Measurements from ENCODE around the gene ANKRD35.

ANKRD35 gene

GRCh38 chr1:145884675-145885074 lies 991 bp downstream of the ANKRD35 start:
- H3K9ac ChIP-seq (ENCODE audit: insufficient read length, low read depth) = no peak overlapping the region
- H3K4me1 ChIP-seq (ENCODE audit: insufficient read depth, insufficient read length) = peaks cover 6% of the 10 kb centered on the region
- no peaks in the 10 kb centered on the region for H3K36me3 ChIP-seq (ENCODE audit: insufficient read depth, insufficient read length, low read length)
- peaks cover 26% of the 10 kb centered on the region for H3K27me3 ChIP-seq (ENCODE audit: insufficient read depth, insufficient read length)
- TF ChIP-seq ZNF274 (IDR thresholded peaks at IDR 0.05; ENCODE audit: low read depth, low read length) (no peak), SUZ12 (IDR thresholded peaks at IDR 0.05; ENCODE audit: extremely low read depth, insufficient read depth, insufficient read length) (no peak), YY1 (IDR thresholded peaks at IDR 0.05; ENCODE audit: insufficient read depth, insufficient read length) (no peak)
- DNase-seq (ENCODE audit: low read depth, low spot score) = no peak
- H3K9me3 ChIP-seq (ENCODE audit: insufficient read depth, low read length) = no peaks in the 10 kb centered on the region
- no peak overlapping the region for H3K4me3 ChIP-seq (ENCODE audit: insufficient read length, low read depth)

- no peak for DNase-seq (ENCODE audit: low read depth, low spot score)
- no peaks in the 10 kb centered on the region for H3K9me3 ChIP-seq (ENCODE audit: insufficient read depth, low read length)
- H3K4me1 ChIP-seq (ENCODE audit: insufficient read depth, insufficient read length) = peaks cover 14% of the 10 kb centered on the region
- H3K36me3 ChIP-seq (ENCODE audit: insufficient read depth, insufficient read length, low read length) = no peaks in the 10 kb centered on the region
- H3K9ac ChIP-seq (ENCODE audit: insufficient read length, low read depth) = peak overlapping the region; percentile 14
- H3K27me3 ChIP-seq (ENCODE audit: insufficient read depth, insufficient read length) = peaks cover 17% of the 10 kb centered on the region
- no peak overlapping the region for H3K4me3 ChIP-seq (ENCODE audit: insufficient read length, low read depth)
- TF ChIP-seq ZNF274 (IDR thresholded peaks at IDR 0.05; ENCODE audit: low read depth, low read length) (no peak), SUZ12 (IDR thresholded peaks at IDR 0.05; ENCODE audit: extremely low read depth, insufficient read depth, insufficient read length) (no peak), YY1 (IDR thresholded peaks at IDR 0.05; ENCODE audit: insufficient read depth, insufficient read length) (no peak)
These were observed 5.9 kb downstream of the ANKRD35 start for GRCh38 chr1:145879775-145880174.

GRCh38 chr1:145878724-145879123 lies 6.9 kb downstream of the ANKRD35 start:
- H3K36me3 ChIP-seq (ENCODE audit: insufficient read depth, insufficient read length, low read length) = no peaks in the 10 kb centered on the region
- H3K4me3 ChIP-seq (ENCODE audit: insufficient read length, low read depth) = no peak overlapping the region
- TF ChIP-seq YY1 (IDR thresholded peaks at IDR 0.05; ENCODE audit: insufficient read depth, insufficient read length) (no peak), SUZ12 (IDR thresholded peaks at IDR 0.05; ENCODE audit: extremely low read depth, insufficient read depth, insufficient read length) (no peak), ZNF274 (IDR thresholded peaks at IDR 0.05; ENCODE audit: low read depth, low read length) (no peak)
- peaks cover 6% of the 10 kb centered on the region for H3K27me3 ChIP-seq (ENCODE audit: insufficient read depth, insufficient read length)
- H3K9me3 ChIP-seq (ENCODE audit: insufficient read depth, low read length) = no peaks in the 10 kb centered on the region
- no peak for DNase-seq (ENCODE audit: low read depth, low spot score)
- no peak overlapping the region for H3K9ac ChIP-seq (ENCODE audit: insufficient read length, low read depth)
- H3K4me1 ChIP-seq (ENCODE audit: insufficient read depth, insufficient read length) = peaks cover 14% of the 10 kb centered on the region

- Histone ChIP-seq H3K27me3 (ENCODE audit: insufficient read depth, insufficient read length) (peaks cover 5% of the 10 kb centered on the region), H3K4me3 (ENCODE audit: insufficient read length, low read depth) (no peak overlapping the region), H3K9ac (ENCODE audit: insufficient read length, low read depth) (no peak overlapping the region), H3K9me3 (ENCODE audit: insufficient read depth, low read length) (no peaks in the 10 kb centered on the region), H3K36me3 (ENCODE audit: insufficient read depth, insufficient read length, low read length) (no peaks in the 10 kb centered on the region), H3K4me1 (ENCODE audit: insufficient read depth, insufficient read length) (peaks cover 16% of the 10 kb centered on the region)
- no peak for DNase-seq (ENCODE audit: low read depth, low spot score)
- TF ChIP-seq YY1 (IDR thresholded peaks at IDR 0.05; ENCODE audit: insufficient read depth, insufficient read length) (no peak), SUZ12 (IDR thresholded peaks at IDR 0.05; ENCODE audit: extremely low read depth, insufficient read depth, insufficient read length) (no peak), ZNF274 (IDR thresholded peaks at IDR 0.05; ENCODE audit: low read depth, low read length) (no peak)
These were observed 7.7 kb downstream of the ANKRD35 start for GRCh38 chr1:145877923-145878486.

GRCh38 chr1:145874646-145875045 lies 11.0 kb downstream of the ANKRD35 start:
- H3K9me3 ChIP-seq (ENCODE audit: insufficient read depth, low read length) = no peaks in the 10 kb centered on the region
- peaks cover 5% of the 10 kb centered on the region for H3K27me3 ChIP-seq (ENCODE audit: insufficient read depth, insufficient read length)
- DNase-seq (ENCODE audit: low read depth, low spot score) = no peak
- no peak overlapping the region for H3K9ac ChIP-seq (ENCODE audit: insufficient read length, low read depth)
- no peak overlapping the region for H3K4me3 ChIP-seq (ENCODE audit: insufficient read length, low read depth)
- TF ChIP-seq YY1 (IDR thresholded peaks at IDR 0.05; ENCODE audit: insufficient read depth, insufficient read length) (no peak), ZNF274 (IDR thresholded peaks at IDR 0.05; ENCODE audit: low read depth, low read length) (no peak), SUZ12 (IDR thresholded peaks at IDR 0.05; ENCODE audit: extremely low read depth, insufficient read depth, insufficient read length) (no peak)
- H3K4me1 ChIP-seq (ENCODE audit: insufficient read depth, insufficient read length) = peaks cover 17% of the 10 kb centered on the region
- H3K36me3 ChIP-seq (ENCODE audit: insufficient read depth, insufficient read length, low read length) = no peaks in the 10 kb centered on the region

- Histone ChIP-seq H3K9ac (ENCODE audit: insufficient read length, low read depth) (no peak overlapping the region), H3K9me3 (ENCODE audit: insufficient read depth, low read length) (no peaks in the 10 kb centered on the region), H3K27me3 (ENCODE audit: insufficient read depth, insufficient read length) (peaks cover 5% of the 10 kb centered on the region), H3K4me3 (ENCODE audit: insufficient read length, low read depth) (no peak overlapping the region), H3K36me3 (ENCODE audit: insufficient read depth, insufficient read length, low read length) (no peaks in the 10 kb centered on the region), H3K4me1 (ENCODE audit: insufficient read depth, insufficient read length) (peaks cover 3% of the 10 kb centered on the region)
- DNase-seq (ENCODE audit: low read depth, low spot score) = no peak
- no peak for TF ChIP-seq ZNF274 (IDR thresholded peaks at IDR 0.05; ENCODE audit: low read depth, low read length)
- no peak for TF ChIP-seq YY1 (IDR thresholded peaks at IDR 0.05; ENCODE audit: insufficient read depth, insufficient read length)
- no peak for TF ChIP-seq SUZ12 (IDR thresholded peaks at IDR 0.05; ENCODE audit: extremely low read depth, insufficient read depth, insufficient read length)
These were observed 13.4 kb downstream of the ANKRD35 start for GRCh38 chr1:145871994-145872924.

GRCh38 chr1:145868232-145868631 lies 17.4 kb downstream of the ANKRD35 start:
- no peak overlapping the region for H3K9ac ChIP-seq (ENCODE audit: insufficient read length, low read depth)
- no peak overlapping the region for H3K4me3 ChIP-seq (ENCODE audit: insufficient read length, low read depth)
- H3K27me3 ChIP-seq (ENCODE audit: insufficient read depth, insufficient read length) = no peaks in the 10 kb centered on the region
- TF ChIP-seq SUZ12 (IDR thresholded peaks at IDR 0.05; ENCODE audit: extremely low read depth, insufficient read depth, insufficient read length) (no peak), ZNF274 (IDR thresholded peaks at IDR 0.05; ENCODE audit: low read depth, low read length) (no peak), YY1 (IDR thresholded peaks at IDR 0.05; ENCODE audit: insufficient read depth, insufficient read length) (no peak)
- no peaks in the 10 kb centered on the region for H3K36me3 ChIP-seq (ENCODE audit: insufficient read depth, insufficient read length, low read length)
- H3K4me1 ChIP-seq (ENCODE audit: insufficient read depth, insufficient read length) = peaks cover 4% of the 10 kb centered on the region
- H3K9me3 ChIP-seq (ENCODE audit: insufficient read depth, low read length) = no peaks in the 10 kb centered on the region
- no peak for DNase-seq (ENCODE audit: low read depth, low spot score)
